ENCODE measurements around the gene CLC. TPM values are rescaled to one million over a fixed set of nuclear protein-coding genes. Genes with fewer than 3 reads are reported as not detected.

Gene CLC
- total and polyA plus RNA-seq, 11 donors, result 0.15 to 8.2 (median 1.2) TPM; not detected in 8

- intact Hi-C loops (cut with DNase I), result no loop called here
- DNase-seq, result no peak
- no peak for ATAC-seq
- no peaks in the 10 kb centered on the region for H3K36me3 ChIP-seq
- H3K27me3 ChIP-seq, result peaks cover 0 to 4% (median 0%) of the 10 kb centered on the region in 9 donors
- no peaks in the 10 kb centered on the region for H3K4me1 ChIP-seq
- H3K4me3 ChIP-seq, result no peak overlapping the region
- TF ChIP-seq POLR2A (IDR thresholded peaks at IDR 0.05), result no peak
- TF ChIP-seq, protein P1, sequence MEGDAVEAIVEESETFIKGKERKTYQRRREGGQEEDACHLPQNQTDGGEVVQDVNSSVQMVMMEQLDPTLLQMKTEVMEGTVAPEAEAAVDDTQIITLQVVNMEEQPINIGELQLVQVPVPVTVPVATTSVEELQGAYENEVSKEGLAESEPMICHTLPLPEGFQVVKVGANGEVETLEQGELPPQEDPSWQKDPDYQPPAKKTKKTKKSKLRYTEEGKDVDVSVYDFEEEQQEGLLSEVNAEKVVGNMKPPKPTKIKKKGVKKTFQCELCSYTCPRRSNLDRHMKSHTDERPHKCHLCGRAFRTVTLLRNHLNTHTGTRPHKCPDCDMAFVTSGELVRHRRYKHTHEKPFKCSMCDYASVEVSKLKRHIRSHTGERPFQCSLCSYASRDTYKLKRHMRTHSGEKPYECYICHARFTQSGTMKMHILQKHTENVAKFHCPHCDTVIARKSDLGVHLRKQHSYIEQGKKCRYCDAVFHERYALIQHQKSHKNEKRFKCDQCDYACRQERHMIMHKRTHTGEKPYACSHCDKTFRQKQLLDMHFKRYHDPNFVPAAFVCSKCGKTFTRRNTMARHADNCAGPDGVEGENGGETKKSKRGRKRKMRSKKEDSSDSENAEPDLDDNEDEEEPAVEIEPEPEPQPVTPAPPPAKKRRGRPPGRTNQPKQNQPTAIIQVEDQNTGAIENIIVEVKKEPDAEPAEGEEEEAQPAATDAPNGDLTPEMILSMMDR (IDR thresholded peaks at IDR 0.05), result no peak
- 48 to 94% (median 92%) methylated on average over 1 of the region's 1 CpG for WGBS, 4 donors
- H3K9me3 ChIP-seq, result no peaks in the 10 kb centered on the region
- H3K27ac ChIP-seq, result no peak overlapping the region
These were observed 6.1 kb downstream of the CLC start for GRCh38 chr19:39731685-39732084.

- DNase-seq (no peak), ATAC-seq (no peak)
- intact Hi-C loops (cut with DNase I), result no loop called here
- Histone ChIP-seq H3K4me1 (no peaks in the 10 kb centered on the region), H3K36me3 (no peaks in the 10 kb centered on the region), H3K4me3 (no peak overlapping the region), H3K9me3 (no peaks in the 10 kb centered on the region), H3K27ac (no peak overlapping the region), H3K27me3 (peaks cover 0 to 6% (median 0%) of the 10 kb centered on the region in 9 donors)
- WGBS, 4 donors, result 54 to 61% (median 56%) methylated on average over 4 of the region's 4 CpGs
- no peak for TF ChIP-seq POLR2A (IDR thresholded peaks at IDR 0.05)
- TF ChIP-seq, protein P1 (IDR thresholded peaks at IDR 0.05), result no peak
These were observed 8.2 kb downstream of the CLC start for GRCh38 chr19:39729594-39729993.

- Histone ChIP-seq H3K27me3 (peaks cover 0 to 6% (median 0%) of the 10 kb centered on the region in 9 donors), H3K4me3 (no peak overlapping the region), H3K4me1 (no peaks in the 10 kb centered on the region), H3K9me3 (no peaks in the 10 kb centered on the region), H3K27ac (no peak overlapping the region), H3K36me3 (no peaks in the 10 kb centered on the region)
- WGBS, 4 donors, result 78 to 87% (median 84%) methylated on average over 6 of the region's 6 CpGs
- intact Hi-C loops (cut with DNase I), result no loop called here
- ATAC-seq, result no peak
- no peak for TF ChIP-seq POLR2A (IDR thresholded peaks at IDR 0.05)
- TF ChIP-seq, protein P1 (IDR thresholded peaks at IDR 0.05), result no peak
- peak in 1 of 5 donors; percentile 19 for DNase-seq
These were observed 9.8 kb downstream of the CLC start for GRCh38 chr19:39728040-39728439.

DNA sequence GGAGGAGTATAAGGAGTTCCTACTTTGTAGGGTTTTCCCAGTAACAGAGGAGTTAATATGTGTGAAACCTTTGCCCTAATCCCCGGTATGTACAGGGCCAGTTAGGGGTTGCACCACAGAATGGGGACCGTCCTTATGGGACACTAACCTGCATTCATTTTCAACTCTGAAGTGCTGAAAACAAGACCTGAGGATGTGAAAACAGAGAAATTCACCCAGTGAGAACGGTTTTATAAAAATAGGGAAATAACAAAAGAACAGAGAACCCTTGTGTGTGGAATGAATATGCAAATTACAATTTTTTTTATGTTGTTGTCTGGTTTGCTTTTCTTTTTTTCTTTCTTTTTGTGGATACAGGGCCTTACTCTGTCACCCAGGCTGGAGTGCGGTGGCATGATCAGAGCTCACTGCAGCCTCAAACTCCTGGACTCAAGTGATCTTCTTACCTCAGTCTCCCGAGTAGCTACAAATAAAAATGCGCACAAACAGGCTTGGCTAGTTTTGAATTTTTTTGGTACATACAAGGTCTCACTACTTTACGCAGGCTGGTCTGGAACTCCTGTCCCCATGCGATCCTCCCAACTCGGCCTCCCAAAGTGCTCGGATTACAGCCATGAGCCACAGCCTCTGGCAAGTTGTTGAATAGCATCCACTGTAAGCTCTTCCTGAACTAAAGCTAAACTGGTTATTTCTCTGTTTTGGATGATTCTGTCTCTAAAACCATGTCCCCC, 10.6 kb downstream of the CLC start:
- H3K27me3 ChIP-seq, result peaks cover 0 to 6% (median 0%) of the 10 kb centered on the region in 9 donors
- H3K27ac ChIP-seq, result no peak overlapping the region
- H3K4me3 ChIP-seq, result no peak overlapping the region
- ATAC-seq (no peak), DNase-seq (no peak)
- H3K9me3 ChIP-seq, result no peaks in the 10 kb centered on the region
- TF ChIP-seq POLR2A (IDR thresholded peaks at IDR 0.05), result no peak
- TF ChIP-seq, protein P1 (IDR thresholded peaks at IDR 0.05), result no peak
- 73 to 81% (median 76%) methylated on average over 10 of the region's 10 CpGs for WGBS, 4 donors
- intact Hi-C loops (cut with DNase I), result no loop called here
- H3K4me1 ChIP-seq, result no peaks in the 10 kb centered on the region
- no peaks in the 10 kb centered on the region for H3K36me3 ChIP-seq

Measured in heart left ventricle (tissue), 16 donors.